ENCODE measurements around the gene EFNA5. TPM values are rescaled to one million over a fixed set of nuclear protein-coding genes. Genes with fewer than 3 reads are reported as not detected.
A peak's percentile ranks its signal among the peaks of the same experiment; 100 is the strongest.

The EFNA5 gene
- total RNA-seq, 2 experiments from 2014 or later, result not detected

DNA sequence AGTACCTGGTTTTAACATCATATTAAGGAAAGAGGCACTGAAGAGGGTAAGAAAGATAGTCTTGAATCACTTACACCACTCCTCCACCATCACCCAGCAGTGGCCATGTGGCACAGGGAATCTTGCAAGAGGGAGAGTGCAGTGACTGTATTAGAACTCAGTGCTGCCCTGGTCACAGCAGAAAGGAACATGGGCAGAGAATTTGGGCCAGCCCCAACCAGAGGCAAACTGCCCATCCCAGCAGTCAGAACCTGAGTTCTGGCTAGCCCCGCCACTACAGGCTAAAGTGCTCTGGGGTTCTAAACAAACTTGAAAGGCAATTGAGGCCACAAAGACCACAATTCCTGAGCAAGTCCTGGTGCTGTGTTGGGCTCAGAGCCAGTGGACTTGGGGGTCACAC is 16.7 kb upstream of the EFNA5 start:
- no peak overlapping the region for H3K27ac Mint-ChIP-seq
- no peaks in the 10 kb centered on the region for H3K9me3 Mint-ChIP-seq
- POLR2A ChIA-PET, result no interaction called here
- H3K36me3 Mint-ChIP-seq, result no peaks in the 10 kb centered on the region
- H3K27me3 Mint-ChIP-seq, result peaks cover 11% of the 10 kb centered on the region
- ATAC-seq (ENCODE audit: low read depth) (no peak), DNase-seq (no peak)
- no peak overlapping the region for H3K4me3 Mint-ChIP-seq
- H3K4me1 Mint-ChIP-seq, result no peaks in the 10 kb centered on the region

- Mint-ChIP-seq H3K27me3 (peaks cover 17% of the 10 kb centered on the region), H3K36me3 (no peaks in the 10 kb centered on the region), H3K4me1 (no peaks in the 10 kb centered on the region), H3K4me3 (no peak overlapping the region), H3K27ac (no peak overlapping the region), H3K9me3 (no peaks in the 10 kb centered on the region)
- POLR2A ChIA-PET, result no interaction called here
- DNase-seq (no peak), ATAC-seq (ENCODE audit: low read depth) (no peak)
Measured at GRCh38 chr5:107682533-107682932, 11.8 kb upstream of the EFNA5 start.

GRCh38 chr5:107680799-107681198 is 10.1 kb upstream of the EFNA5 start:
- POLR2A ChIA-PET, result no interaction called here
- Mint-ChIP-seq H3K27ac (no peak overlapping the region), H3K9me3 (no peaks in the 10 kb centered on the region), H3K4me3 (no peak overlapping the region), H3K27me3 (peaks cover 23% of the 10 kb centered on the region), H3K36me3 (no peaks in the 10 kb centered on the region), H3K4me1 (no peaks in the 10 kb centered on the region)
- no peak for ATAC-seq (ENCODE audit: low read depth)
- DNase-seq, result no peak

- POLR2A ChIA-PET, result no interaction called here
- no peaks in the 10 kb centered on the region for H3K9me3 Mint-ChIP-seq
- peaks cover 28% of the 10 kb centered on the region for H3K27me3 Mint-ChIP-seq
- H3K4me1 Mint-ChIP-seq, result no peaks in the 10 kb centered on the region
- H3K27ac Mint-ChIP-seq, result no peak overlapping the region
- no peak overlapping the region for H3K4me3 Mint-ChIP-seq
- no peak for DNase-seq
- ATAC-seq (ENCODE audit: low read depth), result no peak
- H3K36me3 Mint-ChIP-seq, result no peaks in the 10 kb centered on the region
Measured at GRCh38 chr5:107680099-107680498, 9.4 kb upstream of the EFNA5 start.

GRCh38 chr5:107676702-107677101 is 6.0 kb upstream of the EFNA5 start:
- DNase-seq (no peak), ATAC-seq (ENCODE audit: low read depth) (no peak)
- H3K36me3 Mint-ChIP-seq, result no peaks in the 10 kb centered on the region
- peaks cover 56% of the 10 kb centered on the region for H3K27me3 Mint-ChIP-seq
- H3K9me3 Mint-ChIP-seq, result no peaks in the 10 kb centered on the region
- no peak overlapping the region for H3K27ac Mint-ChIP-seq
- H3K4me1 Mint-ChIP-seq, result peaks cover 15% of the 10 kb centered on the region
- H3K4me3 Mint-ChIP-seq, result no peak overlapping the region
- POLR2A ChIA-PET, result no interaction called here

GRCh38 chr5:107675201-107675600 is 4.5 kb upstream of the EFNA5 start:
- Mint-ChIP-seq H3K9me3 (no peaks in the 10 kb centered on the region), H3K36me3 (no peaks in the 10 kb centered on the region), H3K4me3 (no peak overlapping the region), H3K27ac (no peak overlapping the region), H3K4me1 (peaks cover 25% of the 10 kb centered on the region), H3K27me3 (peaks cover 66% of the 10 kb centered on the region)
- ATAC-seq (ENCODE audit: low read depth) (no peak), DNase-seq (no peak)
- POLR2A ChIA-PET, result no interaction called here

DNA sequence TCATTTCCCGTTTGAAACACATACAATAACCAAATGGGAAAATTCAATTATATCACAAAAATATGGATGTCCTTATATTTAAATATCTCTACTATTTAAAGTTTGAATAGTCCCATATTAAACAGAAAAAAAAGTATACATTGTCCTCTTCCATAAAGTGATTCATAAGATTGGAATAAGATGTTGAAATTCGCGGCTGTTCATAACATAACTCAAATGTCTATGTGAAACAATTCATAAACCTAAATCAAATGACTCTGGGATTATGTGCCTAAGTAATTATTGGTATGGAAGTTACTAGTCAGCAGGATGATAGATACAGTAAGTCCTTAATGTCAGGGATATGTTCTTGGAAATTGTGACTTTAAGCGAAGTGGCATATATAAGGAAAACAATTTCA is 3.9 kb upstream of the EFNA5 start:
- Mint-ChIP-seq H3K36me3 (no peaks in the 10 kb centered on the region), H3K4me3 (no peak overlapping the region), H3K9me3 (no peaks in the 10 kb centered on the region), H3K27me3 (peaks cover 70% of the 10 kb centered on the region), H3K27ac (no peak overlapping the region), H3K4me1 (peaks cover 25% of the 10 kb centered on the region)
- POLR2A ChIA-PET, result no interaction called here
- no peak for DNase-seq
- no peak for ATAC-seq (ENCODE audit: low read depth)

DNA sequence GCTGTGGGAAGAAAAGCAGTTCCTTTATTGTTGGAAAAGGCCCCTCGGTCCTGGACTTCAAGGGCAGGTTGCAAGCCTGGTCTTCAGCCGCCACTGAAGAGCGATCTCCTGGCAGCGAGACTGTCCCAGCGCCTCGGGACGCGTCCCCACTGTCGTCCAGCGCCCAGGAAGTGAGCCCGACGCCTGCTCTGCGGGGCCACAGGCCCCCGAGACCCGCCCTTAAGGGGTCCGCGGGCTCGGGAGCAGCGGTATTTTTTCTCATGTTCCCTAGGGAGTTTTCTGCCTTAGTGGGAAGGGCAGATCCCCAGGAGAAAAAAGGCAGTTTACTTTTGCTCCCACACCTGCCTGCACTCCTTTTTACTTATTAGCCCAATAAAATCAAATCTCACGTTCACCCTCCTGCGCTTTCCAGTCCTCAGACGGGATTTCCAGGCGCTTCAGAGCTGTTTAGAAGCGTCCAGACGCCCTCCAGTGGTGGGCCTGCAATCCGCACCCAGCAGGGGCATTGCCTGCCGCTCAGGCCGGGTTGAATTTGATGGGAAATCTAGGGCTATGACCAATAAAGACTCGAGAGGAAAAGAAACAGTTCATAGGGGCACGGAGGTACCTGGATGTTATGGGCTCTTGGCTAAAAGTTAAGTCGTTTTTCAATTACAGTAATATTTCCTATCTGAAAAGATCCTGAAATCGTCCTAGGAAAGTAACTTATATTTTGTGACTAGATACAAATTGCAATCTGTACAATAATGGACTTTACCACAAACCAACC is 2.8 kb upstream of the EFNA5 start:
- H3K4me1 Mint-ChIP-seq, result peaks cover 28% of the 10 kb centered on the region
- peak; percentile 76 for DNase-seq
- POLR2A ChIA-PET, result no interaction called here
- H3K27me3 Mint-ChIP-seq, result peaks cover 81% of the 10 kb centered on the region
- peak; percentile 62 for ATAC-seq (ENCODE audit: low read depth)
- no peaks in the 10 kb centered on the region for H3K36me3 Mint-ChIP-seq
- no peak overlapping the region for H3K27ac Mint-ChIP-seq
- no peaks in the 10 kb centered on the region for H3K9me3 Mint-ChIP-seq
- H3K4me3 Mint-ChIP-seq, result peak overlapping the region; percentile 75

DNA sequence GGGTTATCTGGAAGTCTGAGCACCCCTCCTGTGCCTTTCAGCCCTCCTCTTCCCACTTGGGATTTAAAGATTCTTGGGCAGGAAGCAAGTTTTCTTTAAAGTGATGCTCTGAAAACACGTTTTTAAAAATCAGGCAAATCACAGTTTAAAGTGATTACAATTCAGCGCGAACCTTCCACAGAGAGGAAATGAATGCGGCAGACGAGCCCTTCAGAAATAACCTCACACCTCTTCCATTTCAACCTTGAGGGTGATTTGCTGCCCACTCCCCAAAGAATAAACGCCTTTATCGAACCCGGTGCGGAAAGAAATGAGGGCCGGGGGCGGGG is 2.3 kb upstream of the EFNA5 start:
- no peaks in the 10 kb centered on the region for H3K36me3 Mint-ChIP-seq
- POLR2A ChIA-PET, result no interaction called here
- H3K4me1 Mint-ChIP-seq, result peaks cover 28% of the 10 kb centered on the region
- peak overlapping the region; percentile 75 for H3K4me3 Mint-ChIP-seq
- no peak for ATAC-seq (ENCODE audit: low read depth)
- H3K27me3 Mint-ChIP-seq, result peaks cover 81% of the 10 kb centered on the region
- H3K27ac Mint-ChIP-seq, result no peak overlapping the region
- no peak for DNase-seq
- H3K9me3 Mint-ChIP-seq, result no peaks in the 10 kb centered on the region

DNA sequence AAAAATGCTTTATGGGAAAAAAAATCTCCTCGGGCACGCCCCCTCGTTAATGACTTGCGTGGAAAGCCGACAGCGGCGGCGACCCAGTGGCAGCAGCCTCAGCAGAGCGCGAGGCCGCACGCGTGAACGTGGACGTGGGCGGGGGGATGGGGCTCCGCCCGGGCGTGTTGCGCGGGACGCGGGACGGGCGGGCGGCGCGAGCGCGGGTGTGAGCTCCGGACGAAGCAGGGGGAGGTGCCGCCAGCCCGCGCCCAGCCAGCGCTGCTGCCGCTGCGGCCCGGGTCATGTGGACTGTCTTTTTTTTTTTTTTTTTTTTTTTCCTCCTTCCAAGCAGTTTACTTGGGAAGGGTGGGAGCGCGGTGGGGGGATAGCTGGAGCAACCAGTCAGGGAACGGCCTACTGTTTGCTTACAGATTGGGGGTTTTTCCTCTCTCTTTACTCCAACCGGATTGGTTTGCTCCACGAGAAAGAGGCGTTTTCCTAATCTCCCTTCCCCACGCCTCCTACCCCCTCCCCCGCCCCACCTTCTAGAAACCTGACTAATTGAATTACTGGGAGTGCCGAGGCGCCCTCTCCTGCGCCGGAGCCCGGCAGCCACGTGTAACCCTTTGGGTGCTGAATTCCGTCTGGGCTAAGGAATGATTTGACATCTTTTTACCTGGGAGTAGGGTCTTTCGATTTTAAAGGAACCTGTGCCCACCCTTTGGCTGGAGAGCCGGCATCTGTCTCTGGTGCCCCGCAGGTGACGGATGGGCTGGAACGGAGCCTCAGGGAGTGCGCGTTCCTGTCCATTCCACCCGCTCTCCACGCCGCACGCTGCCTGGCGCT is 1.7 kb upstream of the EFNA5 start:
- Mint-ChIP-seq H3K4me3 (peak overlapping the region; percentile 75), H3K36me3 (no peaks in the 10 kb centered on the region), H3K27me3 (peaks cover 82% of the 10 kb centered on the region), H3K4me1 (peaks cover 28% of the 10 kb centered on the region), H3K27ac (no peak overlapping the region), H3K9me3 (no peaks in the 10 kb centered on the region)
- ATAC-seq (ENCODE audit: low read depth) (no peak), DNase-seq (peak; percentile 42)
- POLR2A ChIA-PET, result interaction anchor here (0.7 kb wide), 3 partner anchors 9 to 393 kb away, joined by 4 to 6 read pairs (median 4); no protein-coding TSS in a partner anchor

GRCh38 chr5:107671742-107672210 is 1.0 kb upstream of the EFNA5 start:
- H3K4me1 Mint-ChIP-seq, result peaks cover 28% of the 10 kb centered on the region
- no peak overlapping the region for H3K27ac Mint-ChIP-seq
- ATAC-seq (ENCODE audit: low read depth) (no peak), DNase-seq (no peak)
- H3K36me3 Mint-ChIP-seq, result no peaks in the 10 kb centered on the region
- H3K4me3 Mint-ChIP-seq, result peak overlapping the region; percentile 75
- POLR2A ChIA-PET, result interaction anchor here (0.7 kb wide), 3 partner anchors 8 to 394 kb away, joined by 4 to 6 read pairs (median 4); no protein-coding TSS in a partner anchor
- peaks cover 79% of the 10 kb centered on the region for H3K27me3 Mint-ChIP-seq
- no peaks in the 10 kb centered on the region for H3K9me3 Mint-ChIP-seq

DNA sequence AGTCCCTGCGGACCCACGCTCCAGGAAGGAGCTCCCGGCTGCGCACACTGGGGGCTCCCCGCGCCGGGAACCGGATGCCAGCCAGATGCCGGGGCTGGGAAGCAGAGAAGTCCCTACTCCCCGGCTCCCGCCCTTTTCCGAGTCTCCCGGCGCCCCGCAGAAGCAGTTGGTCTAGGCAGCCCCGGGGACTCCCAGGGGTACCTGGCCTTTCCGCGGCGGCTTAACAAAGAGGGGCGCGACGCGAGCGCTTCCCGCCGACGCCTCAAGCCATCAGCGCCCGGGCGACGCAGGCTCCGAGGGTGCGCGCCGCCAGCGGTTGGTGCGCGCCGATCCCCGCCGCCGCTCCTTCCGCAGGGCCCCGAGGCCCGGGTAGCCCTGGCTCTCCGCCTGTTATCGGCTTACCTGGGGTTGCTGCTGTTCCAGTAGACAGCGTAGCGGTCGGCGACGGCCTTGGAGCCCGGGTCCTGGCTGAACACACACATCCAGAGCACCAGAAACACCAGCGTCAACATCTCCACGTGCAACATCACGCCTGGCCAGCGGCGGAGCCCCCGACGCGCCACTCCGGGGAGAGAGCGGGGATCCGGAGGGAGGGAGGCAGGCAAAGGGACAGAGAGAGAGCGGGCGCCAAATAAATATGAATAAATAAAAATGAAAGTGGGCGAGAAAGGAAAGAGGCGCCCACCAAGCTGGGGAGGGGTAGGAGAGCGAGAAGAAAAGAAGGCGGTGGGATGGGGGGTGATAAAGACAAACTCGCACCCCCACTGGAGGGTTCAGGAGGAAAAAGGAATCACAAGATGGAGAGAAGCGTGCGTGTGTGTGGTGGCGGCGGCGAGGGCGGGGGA is 428 bp downstream of the EFNA5 start:
- H3K9me3 Mint-ChIP-seq, result no peaks in the 10 kb centered on the region
- peaks cover 85% of the 10 kb centered on the region for H3K27me3 Mint-ChIP-seq
- DNase-seq (peak; percentile 46), ATAC-seq (ENCODE audit: low read depth) (no peak)
- H3K4me3 Mint-ChIP-seq, result peak overlapping the region; percentile 76
- no peaks in the 10 kb centered on the region for H3K36me3 Mint-ChIP-seq
- H3K4me1 Mint-ChIP-seq, result peaks cover 28% of the 10 kb centered on the region
- no peak overlapping the region for H3K27ac Mint-ChIP-seq
- POLR2A ChIA-PET, result no interaction called here
